Mesenchymal stem cell (in vitro differentiated cells and primary cell): Measurements from ENCODE around the gene KPNA6.
"Not testable (repeated sequence)": the region's sequence is repeated elsewhere in the genome, so short reads cannot be mapped to it uniquely, and the experiment has no call there.

ENCODE experiments used
- DNase-seq: peaks from one replicate; pipeline ENCODE4 v3.0.0-alpha.2; 2013
- H2AFZ ChIP-seq: one replicate; pipeline ENCODE4 v1.6.1; 2013; ENCODE audit warnings: low read depth, mild to moderate bottlenecking, control low read depth, inconsistent platforms, low read length, moderate library complexity
- H2AK5ac ChIP-seq: 2 replicates; pipeline ENCODE4 v1.6.1; 2013; ENCODE audit warnings: low read length, moderate library complexity, mild to moderate bottlenecking, inconsistent platforms; ENCODE audit not compliant: severe bottlenecking
- H2BK120ac ChIP-seq: one replicate; pipeline ENCODE4 v1.6.1; 2013; ENCODE audit warnings: low read depth, mild to moderate bottlenecking, inconsistent platforms, low read length, moderate library complexity
- H2BK12ac ChIP-seq, 2 experiments: one replicate each; pipeline ENCODE4 v1.6.1; 2013; ENCODE audit warnings: inconsistent platforms in 2 of 2, low read length in 2 of 2, mild to moderate bottlenecking in 2 of 2, moderate library complexity in 2 of 2, control low read depth in 1 of 2
- H2BK15ac ChIP-seq: one replicate; pipeline ENCODE4 v1.6.1; 2013; ENCODE audit warnings: mild to moderate bottlenecking, low read depth, inconsistent platforms; ENCODE audit not compliant: poor library complexity, severe bottlenecking
- H2BK5ac ChIP-seq: 2 replicates; pipeline ENCODE4 v1.6.1; 2013; ENCODE audit warnings: low read depth, mild to moderate bottlenecking, low read length, control low read depth, inconsistent platforms; ENCODE audit not compliant: poor library complexity, severe bottlenecking
- H3K14ac ChIP-seq, 2 experiments: one replicate each; pipeline ENCODE4 v1.6.1; 2013; ENCODE audit warnings: inconsistent platforms in 2 of 2, low read length in 2 of 2, control low read depth in 1 of 2, mild to moderate bottlenecking in 1 of 2, moderate library complexity in 1 of 2
- H3K18ac ChIP-seq, 2 experiments: one replicate each; pipeline ENCODE4 v1.6.1; 2013; ENCODE audit warnings: inconsistent platforms in 2 of 2, low read length in 2 of 2, control low read depth in 1 of 2, low read depth in 1 of 2, mild to moderate bottlenecking in 1 of 2
- H3K23ac ChIP-seq, 2 experiments: one replicate each; pipeline ENCODE4 v1.6.1; 2013; ENCODE audit warnings: inconsistent platforms in 2 of 2, low read length in 2 of 2, mild to moderate bottlenecking in 2 of 2, moderate library complexity in 2 of 2, control low read depth in 1 of 2
- H3K27ac ChIP-seq: 2 replicates; pipeline ENCODE4 v1.5.1; 2013; ENCODE audit warnings: mild to moderate bottlenecking, moderate library complexity, low read length, control low read depth, inconsistent platforms; ENCODE audit not compliant: poor library complexity, severe bottlenecking
- H3K27me3 ChIP-seq, 2 experiments: 2 replicates each; pipeline versions ENCODE4 v1.6.1 to v1.7.0; 2013; ENCODE audit warnings: low read length in 2 of 2, mild to moderate bottlenecking in 2 of 2, moderate library complexity in 2 of 2, control low read depth in 1 of 2, inconsistent platforms in 1 of 2; ENCODE audit not compliant: control insufficient read depth in 1 of 2, insufficient read depth in 1 of 2
- H3K36me3 ChIP-seq, 2 experiments: 2 replicates each; pipeline versions ENCODE4 v1.6.1 to v1.7.0; 2013; ENCODE audit warnings: low read length in 2 of 2, control low read depth in 1 of 2, inconsistent platforms in 1 of 2, low read depth in 1 of 2, mild to moderate bottlenecking in 1 of 2; ENCODE audit not compliant: insufficient read depth in 2 of 2, control insufficient read depth in 1 of 2
- H3K4ac ChIP-seq, 2 experiments: one replicate each; pipeline ENCODE4 v1.6.1; 2013; ENCODE audit warnings: inconsistent platforms in 2 of 2, low read length in 2 of 2, mild to moderate bottlenecking in 2 of 2, moderate library complexity in 2 of 2, control low read depth in 1 of 2, low read depth in 1 of 2
- H3K4me1 ChIP-seq: 2 replicates; pipeline ENCODE4 v1.6.1; 2013; ENCODE audit warnings: low read depth, low read length, control low read depth; ENCODE audit not compliant: control insufficient read depth, insufficient read depth
- H3K4me2 ChIP-seq: 2 replicates; pipeline ENCODE4 v1.6.1; 2013; ENCODE audit warnings: low read length, mild to moderate bottlenecking, inconsistent platforms; ENCODE audit not compliant: poor library complexity, severe bottlenecking
- H3K4me3 ChIP-seq, 2 experiments: 2 replicates each; pipeline versions ENCODE4 v1.5.1 to v1.7.0; 2013; ENCODE audit warnings: low read length in 2 of 2, mild to moderate bottlenecking in 2 of 2, control low read depth in 1 of 2, low read depth in 1 of 2; ENCODE audit not compliant: insufficient read depth in 1 of 2
- H3K79me1 ChIP-seq: replicated peaks from 2 replicates; pipeline ENCODE4 v1.6.1; 2013; ENCODE audit warnings: mild to moderate bottlenecking, control low read depth, low read length, inconsistent platforms; ENCODE audit not compliant: poor library complexity, severe bottlenecking
- H3K9ac ChIP-seq: 2 replicates; pipeline ENCODE4 v1.7.0; 2013; ENCODE audit warnings: mild to moderate bottlenecking, low read length, moderate library complexity
- H3K9me3 ChIP-seq: 2 replicates; pipeline ENCODE4 v1.7.0; 2013; ENCODE audit warnings: mild to moderate bottlenecking, low read length; ENCODE audit not compliant: control insufficient read depth
- H4K8ac ChIP-seq: one replicate; pipeline ENCODE4 v1.6.1; 2013; ENCODE audit warnings: inconsistent platforms, mild to moderate bottlenecking, low read length, moderate library complexity
- H4K91ac ChIP-seq: one replicate; pipeline ENCODE4 v1.6.1; 2013; ENCODE audit warnings: mild to moderate bottlenecking, low read length, inconsistent platforms
- WGBS: methylation state at CpG from one replicate; pipeline ENCODE4 v1.1.7; 2013; ENCODE audit warnings: mixed read lengths; 5-methylcytosine and 5-hydroxymethylcytosine counted together

Gene KPNA6

DNA sequence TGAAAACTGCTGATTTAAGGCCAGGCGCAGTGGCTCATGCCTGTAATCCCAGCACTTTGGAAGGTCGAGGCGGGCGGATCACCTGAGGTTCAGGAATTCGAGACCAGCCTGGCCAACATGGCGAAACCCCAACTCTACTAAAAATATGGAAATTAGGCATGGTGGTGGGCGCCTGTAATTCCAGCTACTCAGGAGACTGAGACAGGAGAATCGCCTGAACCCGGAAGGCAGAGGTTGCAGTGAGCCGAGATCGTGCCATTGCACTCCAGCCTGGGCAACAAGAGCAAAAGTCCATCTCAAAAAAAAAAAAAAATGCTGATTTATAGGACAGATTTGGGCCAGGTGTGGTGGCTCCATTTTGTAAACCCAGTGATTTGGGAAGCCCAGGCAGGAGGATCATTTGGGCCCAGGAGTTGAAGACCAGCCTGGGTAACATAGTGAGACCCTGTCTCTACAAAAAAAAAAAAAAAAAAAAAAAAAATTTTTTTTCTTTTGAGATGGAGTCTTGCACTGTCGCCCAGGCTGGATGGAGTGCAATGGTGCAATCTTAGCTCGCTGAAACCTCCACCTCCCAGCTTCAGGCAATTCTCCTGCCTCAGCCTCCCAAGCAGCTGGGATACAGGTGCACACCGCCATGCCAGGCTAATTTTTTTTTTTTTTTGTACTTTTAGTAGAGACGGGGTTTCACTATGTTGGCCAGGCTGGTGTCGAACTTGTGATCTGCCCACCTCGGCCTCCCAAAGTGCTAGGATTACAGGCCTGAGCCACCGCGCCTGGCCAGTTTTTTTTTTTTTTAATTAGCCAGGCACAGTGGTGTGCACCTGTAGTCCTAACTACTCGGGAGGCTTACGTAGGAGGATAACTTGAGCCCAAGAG is 42.0 kb upstream of the KPNA6 start:
- not testable (repeated sequence) for H2AFZ ChIP-seq, H2BK15ac ChIP-seq, H3K23ac ChIP-seq, H4K91ac ChIP-seq, H3K9ac ChIP-seq, DNase-seq, H3K4me2 ChIP-seq, H2BK12ac ChIP-seq, H2BK5ac ChIP-seq, H3K18ac ChIP-seq, H3K4ac ChIP-seq, H3K4me3 ChIP-seq, H4K8ac ChIP-seq, H2BK120ac ChIP-seq, H3K79me1 ChIP-seq, H3K14ac ChIP-seq, H3K27me3 ChIP-seq, H3K9me3 ChIP-seq, H2AK5ac ChIP-seq
- peaks cover 29 to 31% of the 10 kb centered on the region in 2 experiments for H3K36me3 ChIP-seq
- peak overlapping the region; percentile 6 for H3K27ac ChIP-seq
- peaks cover 22% of the 10 kb centered on the region for H3K4me1 ChIP-seq
- 88% methylated on average over 18 of the region's 21 CpGs for WGBS

DNA sequence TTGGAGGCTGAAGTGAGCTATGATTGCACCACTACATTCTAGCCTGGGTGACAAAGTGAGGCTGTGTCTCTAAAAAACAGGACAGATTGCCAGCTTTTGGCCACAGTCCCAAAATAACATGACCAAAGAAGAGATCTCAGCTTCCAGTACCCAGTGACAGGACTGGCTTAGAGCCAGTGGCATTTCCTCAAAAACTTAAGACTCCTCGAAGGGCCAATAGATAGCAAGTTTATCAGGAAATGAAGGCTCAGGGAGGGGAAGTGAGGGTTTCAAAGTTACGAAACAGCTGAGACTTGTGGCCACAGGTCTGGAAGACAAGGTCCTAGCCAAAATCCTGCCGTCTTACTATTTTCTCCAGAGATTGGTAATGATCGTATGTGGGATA is 41.4 kb upstream of the KPNA6 start:
- H3K14ac ChIP-seq = no peak overlapping the region
- H3K4me3 ChIP-seq = no peak overlapping the region
- no peak overlapping the region for H2BK5ac ChIP-seq

DNA sequence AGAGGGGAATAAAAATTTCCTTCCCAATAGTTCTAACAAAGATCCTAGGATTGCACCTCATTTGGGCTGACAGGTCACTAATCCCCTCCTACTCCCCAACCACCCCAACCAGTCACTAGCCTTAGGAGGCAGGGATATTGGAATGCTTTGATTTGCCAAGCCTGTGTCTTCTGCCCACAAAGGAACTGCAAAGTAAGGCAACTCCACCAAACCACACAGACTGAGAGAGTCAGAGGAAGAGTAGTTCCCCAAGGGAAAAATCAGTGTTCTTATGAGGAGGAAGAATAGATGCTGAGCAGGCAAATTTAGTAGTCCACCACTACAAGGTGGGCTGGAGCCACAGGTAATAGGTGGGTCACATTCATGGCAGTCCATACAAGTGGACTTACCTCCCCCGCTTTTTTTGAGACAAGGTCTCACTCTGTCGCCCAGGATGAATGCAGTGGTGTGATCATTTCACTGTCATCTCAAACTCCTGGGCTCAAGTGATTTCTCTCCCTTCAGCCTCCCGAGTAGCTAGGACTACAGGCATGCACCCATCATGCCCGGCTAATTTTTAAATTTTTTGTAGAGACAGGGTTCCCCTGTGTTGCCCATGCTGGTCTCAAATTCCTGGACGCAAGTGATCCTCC is 38.8 kb upstream of the KPNA6 start:
- Histone ChIP-seq H3K23ac (no peak overlapping the region), H3K18ac (peak overlapping the region in 1 of 2 experiments; percentile 0), H2BK5ac (no peak overlapping the region), H3K36me3 (peaks cover 7 to 15% of the 10 kb centered on the region in 2 experiments), H3K14ac (no peak overlapping the region), H4K91ac (peak overlapping the region; percentile 41), H3K9me3 (no peaks in the 10 kb centered on the region), H4K8ac (no peak overlapping the region), H3K27me3 (no peaks in the 10 kb centered on the region), H3K4ac (no peak overlapping the region), H2AFZ (no peak overlapping the region), H2BK120ac (no peak overlapping the region), H3K9ac (peak overlapping the region; percentile 18), H2AK5ac (no peak overlapping the region), H3K27ac (peak overlapping the region; percentile 57), H3K79me1 (peaks cover 4% of the 10 kb centered on the region), H2BK12ac (peak overlapping the region; percentile 37 to 61), H3K4me3 (no peak overlapping the region), H3K4me2 (no peak overlapping the region), H2BK15ac (peak overlapping the region; percentile 16), H3K4me1 (peaks cover 18% of the 10 kb centered on the region)
- peak; percentile 69 for DNase-seq
- 92% methylated on average over 5 of the region's 5 CpGs for whole genome bisulfite sequencing

More for the DNA sequence above, 41.4 kb upstream of the KPNA6 start:
- no peak overlapping the region for H2BK120ac ChIP-seq
- no peak overlapping the region for H2BK12ac ChIP-seq
- peaks cover 25 to 28% of the 10 kb centered on the region in 2 experiments for H3K36me3 ChIP-seq
- H3K27ac ChIP-seq = peak overlapping the region; percentile 6
- H3K4ac ChIP-seq = no peak overlapping the region
- WGBS = 3% methylated on average over 2 of the region's 4 CpGs
- no peak overlapping the region for H2AK5ac ChIP-seq
- peaks cover 22% of the 10 kb centered on the region for H3K4me1 ChIP-seq
- H3K23ac ChIP-seq = no peak overlapping the region
- peaks cover 3% of the 10 kb centered on the region for H3K79me1 ChIP-seq
- H3K27me3 ChIP-seq = no peaks in the 10 kb centered on the region
- no peak overlapping the region for H3K18ac ChIP-seq
- peak; percentile 67 for DNase-seq
- H4K8ac ChIP-seq = no peak overlapping the region
- H3K9me3 ChIP-seq = no peaks in the 10 kb centered on the region
- H3K9ac ChIP-seq = no peak overlapping the region
- no peak overlapping the region for H2BK15ac ChIP-seq
- H2AFZ ChIP-seq = no peak overlapping the region
- H4K91ac ChIP-seq = no peak overlapping the region
- H3K4me2 ChIP-seq = no peak overlapping the region
